ENCODE results near the gene ZSCAN18. TPM values are rescaled to one million over a fixed set of nuclear protein-coding genes. Genes with fewer than 3 reads are reported as not detected.

Gene ZSCAN18
- total RNA-seq, 2 experiments from 2014 or later = 18.8 to 19.1 TPM

- DNase-seq (no peak), ATAC-seq (no peak)
- Mint-ChIP-seq H3K9me3 (ENCODE audit: insufficient read depth) (peaks cover 29% of the 10 kb centered on the region), H3K36me3 (ENCODE audit: low read depth) (peaks cover 25% of the 10 kb centered on the region), H3K4me3 (no peak overlapping the region), H3K4me1 (ENCODE audit: low read depth) (no peaks in the 10 kb centered on the region), H3K27ac (no peak overlapping the region), H3K27me3 (ENCODE audit: low read depth) (no peaks in the 10 kb centered on the region)
- ChIA-PET CTCF (no interaction called here), POLR2A (no interaction called here)
These were observed 13.3 kb downstream of the ZSCAN18 start for GRCh38 chr19:58084596-58085347.

- ChIA-PET CTCF (no interaction called here), POLR2A (no interaction called here)
- no peak for ATAC-seq
- Mint-ChIP-seq H3K9me3 (ENCODE audit: insufficient read depth) (peaks cover 27% of the 10 kb centered on the region), H3K27ac (no peak overlapping the region), H3K27me3 (ENCODE audit: low read depth) (no peaks in the 10 kb centered on the region), H3K4me1 (ENCODE audit: low read depth) (no peaks in the 10 kb centered on the region), H3K4me3 (no peak overlapping the region), H3K36me3 (ENCODE audit: low read depth) (peaks cover 19% of the 10 kb centered on the region)
- DNase-seq = no peak
These were observed 15.0 kb downstream of the ZSCAN18 start for GRCh38 chr19:58083021-58083420.

- H3K36me3 Mint-ChIP-seq (ENCODE audit: low read depth) = peaks cover 13% of the 10 kb centered on the region
- ATAC-seq (no peak), DNase-seq (no peak)
- no peaks in the 10 kb centered on the region for H3K4me1 Mint-ChIP-seq (ENCODE audit: low read depth)
- H3K9me3 Mint-ChIP-seq (ENCODE audit: insufficient read depth) = peaks cover 27% of the 10 kb centered on the region
- no peak overlapping the region for H3K4me3 Mint-ChIP-seq
- no peaks in the 10 kb centered on the region for H3K27me3 Mint-ChIP-seq (ENCODE audit: low read depth)
- CTCF ChIA-PET = no interaction called here
- POLR2A ChIA-PET = no interaction called here
- H3K27ac Mint-ChIP-seq = no peak overlapping the region
These were observed 18.2 kb downstream of the ZSCAN18 start for GRCh38 chr19:58079792-58080191.

- Mint-ChIP-seq H3K9me3 (ENCODE audit: insufficient read depth) (peaks cover 34% of the 10 kb centered on the region), H3K4me3 (no peak overlapping the region), H3K27me3 (ENCODE audit: low read depth) (no peaks in the 10 kb centered on the region), H3K27ac (no peak overlapping the region), H3K4me1 (ENCODE audit: low read depth) (no peaks in the 10 kb centered on the region), H3K36me3 (ENCODE audit: low read depth) (peaks cover 15% of the 10 kb centered on the region)
- DNase-seq (no peak), ATAC-seq (no peak)
- POLR2A ChIA-PET = no interaction called here
- CTCF ChIA-PET = no interaction called here
These were observed 30.7 kb downstream of the ZSCAN18 start for GRCh38 chr19:58067240-58067912.

GRCh38 chr19:58063712-58064111 is 34.3 kb downstream of the ZSCAN18 start:
- H3K27me3 Mint-ChIP-seq (ENCODE audit: low read depth) = no peaks in the 10 kb centered on the region
- ChIA-PET CTCF (no interaction called here), POLR2A (no interaction called here)
- DNase-seq (no peak), ATAC-seq (no peak)
- H3K4me1 Mint-ChIP-seq (ENCODE audit: low read depth) = peaks cover 4% of the 10 kb centered on the region
- H3K27ac Mint-ChIP-seq = no peak overlapping the region
- H3K36me3 Mint-ChIP-seq (ENCODE audit: low read depth) = peaks cover 25% of the 10 kb centered on the region
- no peak overlapping the region for H3K4me3 Mint-ChIP-seq
- peaks cover 34% of the 10 kb centered on the region for H3K9me3 Mint-ChIP-seq (ENCODE audit: insufficient read depth)

- Mint-ChIP-seq H3K4me3 (peak overlapping the region; percentile 71), H3K27ac (peak overlapping the region; percentile 11), H3K9me3 (ENCODE audit: insufficient read depth) (peaks cover 24% of the 10 kb centered on the region), H3K36me3 (ENCODE audit: low read depth) (peaks cover 26% of the 10 kb centered on the region), H3K4me1 (ENCODE audit: low read depth) (peaks cover 6% of the 10 kb centered on the region), H3K27me3 (ENCODE audit: low read depth) (no peaks in the 10 kb centered on the region)
- DNase-seq = no peak
- ATAC-seq = no peak
- CTCF ChIA-PET = no interaction called here
- POLR2A ChIA-PET = no interaction called here
These were observed 37.8 kb downstream of the ZSCAN18 start for GRCh38 chr19:58060231-58060630.

- H3K4me3 Mint-ChIP-seq = peak overlapping the region; percentile 71
- CTCF ChIA-PET = no interaction called here
- H3K27ac Mint-ChIP-seq = no peak overlapping the region
- no peaks in the 10 kb centered on the region for H3K27me3 Mint-ChIP-seq (ENCODE audit: low read depth)
- DNase-seq = no peak
- ATAC-seq = no peak
- H3K9me3 Mint-ChIP-seq (ENCODE audit: insufficient read depth) = peaks cover 30% of the 10 kb centered on the region
- H3K36me3 Mint-ChIP-seq (ENCODE audit: low read depth) = peaks cover 27% of the 10 kb centered on the region
- POLR2A ChIA-PET = interaction anchor here (0.6 to 1.2 kb wide), 2 partner anchors 57 to 272 kb away, joined by 3 to 4 read pairs; partner anchors contain the start of gene ZNF606
- H3K4me1 Mint-ChIP-seq (ENCODE audit: low read depth) = peaks cover 7% of the 10 kb centered on the region
These were observed 38.4 kb downstream of the ZSCAN18 start for GRCh38 chr19:58059671-58060078.

GRCh38 chr19:58059003-58059670 is 38.9 kb downstream of the ZSCAN18 start, which contains the start of gene ZNF135:
TSS of gene ZNF135 (plus strand) at chr19:58059282. CDS start at chr19:58060003, 721 bp downstream.
- ChIA-PET CTCF (no interaction called here), POLR2A (interaction anchor here (0.6 to 1.2 kb wide), 2 partner anchors 56 to 271 kb away, joined by 3 to 4 read pairs; partner anchors contain the start of gene ZNF606)
- peak; percentile 87 for ATAC-seq
- DNase-seq = peak; percentile 71
- peaks cover 30% of the 10 kb centered on the region for H3K36me3 Mint-ChIP-seq (ENCODE audit: low read depth)
- H3K27ac Mint-ChIP-seq = peak within 1 kb of the TSS; percentile 79
- H3K27me3 Mint-ChIP-seq (ENCODE audit: low read depth) = no peaks in the 10 kb centered on the region
- H3K4me3 Mint-ChIP-seq = peak within 1 kb of the TSS; percentile 71
- H3K4me1 Mint-ChIP-seq (ENCODE audit: low read depth) = peaks cover 7% of the 10 kb centered on the region
- peaks cover 34% of the 10 kb centered on the region for H3K9me3 Mint-ChIP-seq (ENCODE audit: insufficient read depth)

- DNase-seq (no peak), ATAC-seq (no peak)
- H3K27me3 Mint-ChIP-seq (ENCODE audit: low read depth) = no peaks in the 10 kb centered on the region
- peaks cover 34% of the 10 kb centered on the region for H3K9me3 Mint-ChIP-seq (ENCODE audit: insufficient read depth)
- H3K4me1 Mint-ChIP-seq (ENCODE audit: low read depth) = peaks cover 7% of the 10 kb centered on the region
- ChIA-PET POLR2A (interaction anchor here (1.2 kb wide), 1 partner anchor 55 kb away, joined by 4 read pairs; the partner anchor contains the start of gene ZNF606), CTCF (no interaction called here)
- H3K27ac Mint-ChIP-seq = no peak overlapping the region
- peaks cover 30% of the 10 kb centered on the region for H3K36me3 Mint-ChIP-seq (ENCODE audit: low read depth)
- H3K4me3 Mint-ChIP-seq = peak overlapping the region; percentile 71
These were observed 39.6 kb downstream of the ZSCAN18 start for GRCh38 chr19:58058467-58058866.

GRCh38 chr19:58056861-58057260 is 41.2 kb downstream of the ZSCAN18 start:
- POLR2A ChIA-PET = no interaction called here
- no peaks in the 10 kb centered on the region for H3K27me3 Mint-ChIP-seq (ENCODE audit: low read depth)
- H3K36me3 Mint-ChIP-seq (ENCODE audit: low read depth) = peaks cover 31% of the 10 kb centered on the region
- no peak for ATAC-seq
- CTCF ChIA-PET = no interaction called here
- DNase-seq = no peak
- no peak overlapping the region for H3K4me3 Mint-ChIP-seq
- H3K9me3 Mint-ChIP-seq (ENCODE audit: insufficient read depth) = peaks cover 36% of the 10 kb centered on the region
- H3K27ac Mint-ChIP-seq = no peak overlapping the region
- H3K4me1 Mint-ChIP-seq (ENCODE audit: low read depth) = peaks cover 7% of the 10 kb centered on the region

GRCh38 chr19:58056261-58056660 is 41.8 kb downstream of the ZSCAN18 start:
- DNase-seq = no peak
- Mint-ChIP-seq H3K4me1 (ENCODE audit: low read depth) (peaks cover 7% of the 10 kb centered on the region), H3K4me3 (no peak overlapping the region), H3K36me3 (ENCODE audit: low read depth) (peaks cover 30% of the 10 kb centered on the region), H3K27me3 (ENCODE audit: low read depth) (no peaks in the 10 kb centered on the region), H3K9me3 (ENCODE audit: insufficient read depth) (peaks cover 40% of the 10 kb centered on the region), H3K27ac (no peak overlapping the region)
- CTCF ChIA-PET = no interaction called here
- ATAC-seq = no peak
- POLR2A ChIA-PET = no interaction called here

All from activated CD8-positive, alpha-beta T cell treated with anti-CD3 and anti-CD28 coated beads, Interleukin-2, amount 10 ng/mL, durations not matched to agents 7 days and 5 days (primary cell).